Stimulated activated CD4-positive, alpha-beta T cell treated with anti-CD3 and anti-CD28 coated beads, TNF-alpha, amount 100 ng/mL, for 1 hour (primary cell): Measurements from ENCODE around the gene CREBBP.

ENCODE experiments used
- DNase-seq, 3 donors: peaks; one replicate each; pipeline ENCODE4 v3.0.0-alpha.2; 2020; ENCODE audit warnings: low read depth in 3 of 3, low spot score in 1 of 3

The CREBBP gene

DNA sequence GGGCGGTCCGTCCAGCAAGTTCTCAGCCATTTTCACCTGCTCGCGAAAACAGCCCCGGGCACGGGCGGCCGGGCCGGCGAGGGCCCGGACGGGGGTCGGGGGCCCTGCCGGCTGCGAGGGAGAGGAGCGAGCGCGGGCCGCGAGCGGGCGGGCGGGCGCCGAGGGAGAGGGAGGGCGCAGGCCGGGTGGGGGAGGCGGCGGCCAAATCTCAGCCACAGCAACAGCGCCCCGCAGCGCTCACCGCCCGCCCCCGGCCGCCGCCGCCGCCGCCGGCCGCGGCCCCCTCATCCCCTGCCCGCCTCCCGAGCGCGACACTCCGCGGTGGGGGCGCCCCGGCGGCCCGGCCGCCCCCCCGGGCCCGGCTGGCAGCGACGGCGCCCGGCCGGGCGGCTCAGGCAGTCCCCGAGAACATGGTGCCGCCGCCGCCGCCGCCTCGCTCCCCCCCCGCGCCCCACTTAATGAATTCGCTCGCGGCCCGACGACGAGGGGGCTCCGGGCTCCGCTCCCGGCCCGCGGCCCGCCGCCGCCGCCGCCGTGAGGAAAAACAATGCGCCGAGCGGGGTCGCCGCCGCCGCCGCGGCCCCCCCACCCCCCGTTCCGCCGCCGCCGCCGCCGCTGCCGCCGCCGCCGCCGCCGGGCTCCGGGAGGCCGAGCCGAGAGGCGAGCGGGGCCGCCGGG lies 487 bp downstream of the CREBBP start:
- peak; percentile 36 to 55 (median 44) for DNase-seq

DNA sequence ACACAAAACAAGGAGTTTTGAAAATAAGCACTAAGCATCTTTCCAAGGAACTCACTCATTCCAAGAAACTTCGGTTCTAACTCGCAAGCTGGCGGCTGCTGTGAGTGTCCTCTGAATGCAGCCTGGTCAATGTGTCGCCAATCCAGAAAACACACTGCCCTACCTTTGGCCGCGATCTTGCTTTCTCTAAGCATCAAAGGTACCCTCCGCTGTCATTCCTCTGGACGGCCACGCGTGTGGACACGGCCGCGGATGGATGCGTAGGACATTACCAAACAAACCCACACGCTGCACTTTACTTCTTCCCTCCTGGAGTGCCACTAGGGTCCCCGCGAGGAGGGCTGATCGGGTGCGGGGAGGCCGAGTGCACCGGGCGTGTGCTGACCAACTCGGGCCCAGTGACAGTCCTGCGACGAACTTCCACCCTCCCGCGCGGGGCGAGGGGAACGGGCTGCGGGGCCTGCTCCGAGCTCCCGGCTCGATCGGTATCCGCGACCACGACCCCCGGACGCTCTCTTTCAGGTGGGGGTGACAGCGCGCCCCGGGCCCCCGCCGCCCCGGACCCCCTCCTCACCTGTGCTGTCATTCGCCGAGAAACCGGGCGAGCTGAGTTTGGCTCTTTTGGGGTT lies 1.1 kb downstream of the CREBBP start:
- peak in 1 of 3 donors; percentile 7 for DNase-seq

DNA sequence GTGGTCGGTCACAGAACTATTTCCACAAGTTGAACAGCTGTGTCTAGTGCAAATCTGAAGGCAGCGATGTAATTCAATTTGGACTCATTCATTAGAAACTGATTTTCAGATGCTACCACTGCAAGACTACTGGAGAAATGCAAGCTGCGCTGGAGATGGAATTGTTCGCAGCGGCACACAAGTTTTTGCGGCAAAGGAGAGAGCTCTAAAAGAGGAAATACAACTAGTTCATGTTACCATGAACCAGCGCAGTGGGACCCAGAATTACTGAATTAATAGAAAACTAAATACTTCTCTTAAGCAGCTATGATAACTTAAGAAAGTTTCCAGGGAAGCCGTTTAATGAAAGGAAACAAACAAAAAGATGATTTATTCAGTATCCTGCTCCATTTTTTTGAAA lies 1.9 kb downstream of the CREBBP start:
- DNase-seq = no peak

GRCh38 chr16:3876695-3877094 lies 3.8 kb downstream of the CREBBP start:
- no peak for DNase-seq

DNA sequence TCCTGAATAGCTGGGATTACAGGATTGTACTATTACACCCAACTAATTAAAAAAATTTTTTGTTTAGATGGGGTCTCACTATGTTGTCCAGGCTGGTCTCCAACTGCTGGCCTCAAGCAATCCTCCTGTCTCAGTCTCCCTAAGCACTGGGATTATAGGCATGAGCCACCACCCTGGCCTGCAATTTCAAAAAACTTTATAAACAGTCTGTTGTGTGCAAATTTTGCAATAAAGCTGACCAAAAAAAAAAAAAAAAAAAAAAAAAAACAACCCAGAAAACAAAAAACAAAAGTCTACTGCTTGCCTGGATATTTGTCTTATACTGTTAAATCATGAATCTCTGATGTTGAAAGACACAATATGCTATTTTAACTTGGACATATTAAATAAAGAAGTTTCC lies 4.4 kb downstream of the CREBBP start:
- no peak for DNase-seq

DNA sequence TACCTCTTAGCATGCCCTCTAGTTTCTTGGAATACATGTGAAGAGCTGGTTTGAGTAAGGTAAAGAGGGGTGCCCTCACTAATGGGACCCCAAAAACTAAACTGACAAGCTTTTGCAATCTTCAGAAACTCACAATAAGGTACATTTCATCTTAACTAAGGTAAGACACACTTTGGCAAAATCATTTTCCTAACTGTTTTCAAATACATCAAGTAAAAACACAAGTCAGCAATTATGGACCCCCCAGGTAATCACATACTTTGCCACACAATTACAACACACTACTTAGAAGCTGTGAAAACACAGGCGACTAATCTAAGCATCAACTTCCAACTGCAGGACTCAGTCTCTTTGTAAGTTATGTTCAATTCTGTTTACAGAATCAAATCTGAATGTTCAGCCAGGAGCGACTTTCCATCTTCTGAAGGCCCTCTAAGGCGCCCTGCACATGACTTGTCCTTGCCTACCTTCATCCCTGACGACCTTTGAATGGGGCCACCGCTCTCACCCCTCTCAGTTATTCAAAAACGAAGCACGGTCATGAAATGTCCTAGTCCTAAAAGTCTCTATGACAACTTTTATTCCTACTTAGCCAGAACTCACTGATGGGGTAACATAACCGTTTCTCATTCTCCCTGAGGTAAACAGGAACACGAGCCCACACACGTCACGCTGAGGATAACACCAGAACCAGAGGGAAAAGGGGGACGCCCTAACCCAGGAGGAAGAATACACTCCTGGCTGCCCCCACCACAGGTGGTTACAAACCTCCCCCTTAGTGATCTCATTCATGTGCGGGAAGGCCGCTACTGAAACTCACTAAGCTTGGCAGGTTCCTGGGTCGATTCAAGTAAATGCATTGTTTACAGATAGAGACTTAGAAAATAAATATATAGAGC lies 5.5 kb downstream of the CREBBP start:
- no peak for DNase-seq

- DNase-seq = no peak
Measured at GRCh38 chr16:3874242-3874641, 6.3 kb downstream of the CREBBP start.

- no peak for DNase-seq
Measured at GRCh38 chr16:3873482-3874173, 6.9 kb downstream of the CREBBP start.

DNA sequence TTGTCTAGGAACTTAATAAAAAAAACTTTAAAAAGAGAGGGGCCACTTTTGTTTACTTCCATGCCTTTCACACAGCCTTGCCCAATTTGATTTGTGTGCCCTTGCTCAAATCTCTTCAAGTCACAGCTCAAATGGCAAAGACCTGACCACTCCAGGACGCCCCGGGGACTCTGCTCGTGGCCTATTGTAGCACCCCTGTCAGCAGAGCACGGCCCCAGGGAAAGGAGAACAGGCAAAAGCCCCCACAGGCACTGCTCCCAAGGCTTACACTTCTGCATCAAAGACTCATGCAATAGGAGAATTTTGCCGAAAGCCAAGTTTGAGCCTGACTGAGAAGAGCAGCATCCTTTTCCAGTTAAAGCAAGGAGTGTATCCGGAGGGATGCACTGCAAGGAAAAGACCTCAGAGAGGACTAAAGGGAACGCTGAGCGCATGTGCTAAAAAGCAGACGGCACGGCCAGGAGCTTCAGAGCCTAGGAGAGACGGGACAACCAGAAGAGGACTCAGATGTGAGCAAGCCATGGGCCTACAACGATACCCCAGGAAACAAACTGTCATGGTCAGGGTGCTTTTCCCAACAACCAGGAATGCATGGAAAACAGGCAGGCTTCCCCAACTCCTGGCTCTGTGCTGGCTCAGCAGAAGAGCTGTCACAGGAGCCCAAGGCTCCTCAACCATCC lies 8.2 kb downstream of the CREBBP start:
- DNase-seq = no peak

- no peak for DNase-seq
Measured at GRCh38 chr16:3868967-3869366, 11.5 kb downstream of the CREBBP start.

- DNase-seq = no peak
Measured at GRCh38 chr16:3868556-3868955, 12.0 kb downstream of the CREBBP start.

DNA sequence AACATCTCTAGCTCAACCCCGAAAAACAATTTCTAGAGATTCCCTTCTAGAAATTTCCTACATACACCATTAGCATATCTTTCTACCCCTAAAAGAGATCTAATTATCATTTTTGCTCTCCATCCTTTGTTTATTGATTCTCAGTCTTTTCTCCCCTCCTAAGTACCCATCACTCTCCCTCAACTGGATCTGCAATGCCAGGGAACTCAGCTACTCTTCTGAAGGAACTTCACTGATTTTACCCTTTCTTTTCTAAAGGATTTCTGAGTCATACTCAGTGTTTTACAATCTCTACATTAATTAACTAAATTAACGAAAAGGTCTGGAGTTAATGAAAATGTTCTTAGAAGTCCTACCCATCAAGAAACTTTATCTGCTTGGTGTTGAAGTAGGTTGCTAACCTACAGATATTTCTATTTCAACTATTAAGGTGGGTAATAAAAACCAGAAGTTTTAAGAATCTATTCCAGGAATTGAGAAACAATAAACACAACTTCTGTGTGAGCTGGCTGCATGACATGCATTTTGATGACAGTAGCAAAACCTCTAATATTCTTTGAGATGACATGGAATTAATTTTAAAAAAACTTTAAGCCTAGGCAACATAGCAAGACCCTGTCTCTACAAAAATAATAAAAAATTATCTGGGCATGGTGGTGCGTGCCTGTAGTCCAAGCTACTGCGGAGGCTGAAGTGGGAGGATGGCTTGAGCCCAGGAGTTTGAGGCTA lies 13.6 kb downstream of the CREBBP start:
- DNase-seq = no peak

- no peak for DNase-seq
Measured at GRCh38 chr16:3865241-3865640, 15.3 kb downstream of the CREBBP start.

DNA sequence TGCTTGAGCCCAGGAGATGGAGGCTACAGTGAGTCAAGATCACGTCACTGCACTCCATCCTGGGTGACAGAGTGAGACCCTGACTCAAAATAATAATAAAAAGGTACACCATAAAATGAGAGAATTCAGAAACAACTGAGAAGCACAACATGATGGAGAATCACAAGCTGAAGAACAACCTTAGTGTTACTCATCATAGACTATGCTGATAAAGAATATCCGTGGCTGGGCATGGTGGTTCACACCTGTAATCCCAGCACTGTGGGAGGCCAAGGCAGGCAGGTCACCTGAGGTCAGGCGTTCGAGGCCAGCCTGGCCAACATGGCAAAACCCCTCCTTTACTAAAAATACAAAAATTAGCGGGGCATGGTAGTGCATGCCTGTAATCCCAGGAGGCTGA lies 16.0 kb downstream of the CREBBP start:
- DNase-seq = no peak

- no peak for DNase-seq
Measured at GRCh38 chr16:3863587-3863986, 16.9 kb downstream of the CREBBP start.

DNA sequence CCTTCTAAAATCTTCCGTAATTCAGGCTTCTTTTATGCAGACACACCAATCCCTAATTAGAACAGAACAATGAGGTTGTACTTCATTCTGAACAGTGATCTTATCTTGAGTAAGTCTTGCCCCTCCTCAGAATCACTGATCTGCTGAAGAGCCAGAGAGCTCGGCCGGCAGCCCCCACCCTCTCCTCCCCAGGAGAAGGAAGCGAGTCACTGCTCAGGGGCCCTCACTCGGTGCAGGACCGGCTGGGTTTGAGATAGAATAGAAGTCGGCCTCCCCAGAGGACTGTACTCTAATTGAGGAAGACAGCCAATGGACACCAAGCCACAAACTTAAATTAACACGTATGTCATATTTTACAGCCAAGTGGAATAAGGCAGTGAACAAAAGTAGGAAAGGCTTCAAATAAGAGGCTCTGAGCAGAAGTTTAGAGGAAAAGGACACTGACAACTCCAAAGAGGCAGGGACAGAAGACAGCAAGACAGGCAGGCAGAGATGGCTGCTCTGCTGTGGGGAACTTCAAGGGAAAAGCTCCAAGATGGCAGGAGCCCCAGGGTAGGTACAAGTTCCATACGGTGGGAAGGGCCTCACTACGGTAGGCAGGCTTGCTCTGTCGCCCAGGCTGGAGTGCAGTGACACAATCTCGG lies 18.6 kb downstream of the CREBBP start:
- no peak for DNase-seq

DNA sequence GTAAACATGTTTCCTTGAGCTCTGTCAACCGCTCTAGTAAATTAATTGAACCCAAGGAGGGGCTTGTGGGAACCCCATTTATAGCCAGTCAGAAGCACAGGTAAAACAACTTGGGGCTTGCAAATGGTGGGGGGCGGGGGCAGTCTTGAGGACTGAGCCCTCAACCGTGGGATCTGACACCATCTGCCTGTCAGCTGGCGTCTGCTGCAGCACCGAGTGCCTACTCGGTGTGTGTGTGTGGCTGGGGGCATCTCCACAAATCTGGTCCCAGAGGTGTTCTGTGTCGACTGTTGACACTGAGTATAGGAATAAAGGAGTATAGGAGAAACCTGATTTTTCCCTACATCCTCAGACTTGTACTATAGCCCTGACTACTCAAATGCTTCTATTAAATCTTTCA lies 20.6 kb downstream of the CREBBP start:
- no peak for DNase-seq

- no peak for DNase-seq
Measured at GRCh38 chr16:3858801-3859200, 21.7 kb downstream of the CREBBP start.

DNA sequence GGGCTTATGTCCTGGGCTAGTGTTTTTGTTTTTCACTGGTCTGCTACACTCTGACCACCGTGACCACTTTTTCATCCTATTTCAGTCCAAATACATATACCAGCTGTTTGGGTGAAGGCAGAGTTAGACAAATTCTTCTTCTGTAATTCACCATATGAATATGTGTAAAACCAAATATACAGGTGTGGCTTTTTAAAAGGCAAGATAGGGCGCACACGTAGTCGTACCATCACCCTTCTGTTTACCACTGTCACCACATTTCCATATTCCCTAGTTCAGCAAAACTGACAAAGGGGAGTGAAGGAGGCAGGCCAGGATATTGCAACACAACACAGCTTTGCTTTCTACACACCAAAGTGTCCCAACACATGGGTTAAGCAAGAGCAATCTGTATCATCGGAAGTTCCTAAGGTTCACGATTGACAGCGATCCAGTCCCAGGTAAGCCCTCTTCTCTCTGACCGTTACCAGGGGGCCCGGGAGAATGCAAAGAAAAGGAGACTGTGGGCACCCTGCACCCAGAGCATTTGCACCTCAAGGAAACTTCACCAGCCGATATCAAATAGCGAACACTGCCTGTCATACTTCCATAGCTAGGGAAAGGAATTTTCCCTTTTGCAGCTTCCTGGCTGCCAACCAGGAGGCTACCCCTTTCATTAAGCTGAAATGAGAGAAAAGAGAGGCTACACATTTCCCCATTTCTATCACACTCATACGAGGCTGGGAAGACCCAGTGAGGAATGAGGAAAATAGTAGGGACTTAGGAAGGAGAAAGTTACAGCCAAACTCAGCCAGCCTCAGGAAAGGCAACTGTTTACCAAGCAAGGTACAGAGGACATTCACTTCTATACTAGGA lies 23.1 kb downstream of the CREBBP start:
- no peak for DNase-seq
